Measurements from ENCODE around the gene SLC1A2.

The SLC1A2 gene

DNA sequence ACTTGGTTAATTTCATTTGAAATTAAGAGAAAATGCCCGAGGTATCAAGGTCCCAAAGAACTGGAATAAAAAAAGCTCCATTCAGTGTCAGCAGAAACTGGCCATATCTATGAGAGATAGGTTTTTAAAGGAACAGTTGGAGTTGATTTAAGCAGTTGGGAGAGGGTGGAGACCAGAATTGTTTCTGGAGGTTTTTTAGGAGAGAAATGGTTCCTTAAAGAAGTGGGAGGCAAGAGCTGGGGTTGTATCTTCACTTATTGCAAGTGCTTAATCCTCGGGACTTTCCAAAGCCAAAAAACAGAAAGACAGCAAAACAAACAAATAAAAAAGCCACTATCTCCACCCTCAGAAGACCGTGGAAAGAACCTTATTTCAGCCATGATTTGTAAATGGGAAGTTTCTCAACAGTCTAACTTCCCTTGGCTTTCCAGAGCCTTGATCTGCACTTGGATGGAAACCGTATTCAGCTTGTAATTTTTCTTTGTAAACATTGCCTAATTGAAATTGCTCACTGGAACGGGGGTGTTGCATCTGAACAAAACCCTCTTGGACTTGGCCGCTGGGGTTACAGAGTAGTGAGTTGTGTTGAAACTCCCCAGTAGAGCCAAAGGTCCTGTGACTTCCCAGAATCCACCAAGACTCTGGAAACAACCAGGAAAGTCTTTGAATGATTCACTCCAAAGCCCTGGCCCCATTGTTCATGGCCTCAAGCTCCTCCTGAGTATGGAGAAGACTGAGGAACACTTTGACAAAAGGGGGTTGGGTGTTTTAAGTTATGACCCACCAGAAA is 115.6 kb downstream of the SLC1A2 start:
- H3K4me3 ChIP-seq (replicated peaks; ENCODE audit: low read depth, low read length), result no peak overlapping the region
- DNase-seq (ENCODE audit: low read depth), result peak; percentile 93
- TF ChIP-seq, protein P1, sequence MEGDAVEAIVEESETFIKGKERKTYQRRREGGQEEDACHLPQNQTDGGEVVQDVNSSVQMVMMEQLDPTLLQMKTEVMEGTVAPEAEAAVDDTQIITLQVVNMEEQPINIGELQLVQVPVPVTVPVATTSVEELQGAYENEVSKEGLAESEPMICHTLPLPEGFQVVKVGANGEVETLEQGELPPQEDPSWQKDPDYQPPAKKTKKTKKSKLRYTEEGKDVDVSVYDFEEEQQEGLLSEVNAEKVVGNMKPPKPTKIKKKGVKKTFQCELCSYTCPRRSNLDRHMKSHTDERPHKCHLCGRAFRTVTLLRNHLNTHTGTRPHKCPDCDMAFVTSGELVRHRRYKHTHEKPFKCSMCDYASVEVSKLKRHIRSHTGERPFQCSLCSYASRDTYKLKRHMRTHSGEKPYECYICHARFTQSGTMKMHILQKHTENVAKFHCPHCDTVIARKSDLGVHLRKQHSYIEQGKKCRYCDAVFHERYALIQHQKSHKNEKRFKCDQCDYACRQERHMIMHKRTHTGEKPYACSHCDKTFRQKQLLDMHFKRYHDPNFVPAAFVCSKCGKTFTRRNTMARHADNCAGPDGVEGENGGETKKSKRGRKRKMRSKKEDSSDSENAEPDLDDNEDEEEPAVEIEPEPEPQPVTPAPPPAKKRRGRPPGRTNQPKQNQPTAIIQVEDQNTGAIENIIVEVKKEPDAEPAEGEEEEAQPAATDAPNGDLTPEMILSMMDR (IDR thresholded peaks at IDR 0.05; ENCODE audit: low read length, missing control alignments), result no peak

DNA sequence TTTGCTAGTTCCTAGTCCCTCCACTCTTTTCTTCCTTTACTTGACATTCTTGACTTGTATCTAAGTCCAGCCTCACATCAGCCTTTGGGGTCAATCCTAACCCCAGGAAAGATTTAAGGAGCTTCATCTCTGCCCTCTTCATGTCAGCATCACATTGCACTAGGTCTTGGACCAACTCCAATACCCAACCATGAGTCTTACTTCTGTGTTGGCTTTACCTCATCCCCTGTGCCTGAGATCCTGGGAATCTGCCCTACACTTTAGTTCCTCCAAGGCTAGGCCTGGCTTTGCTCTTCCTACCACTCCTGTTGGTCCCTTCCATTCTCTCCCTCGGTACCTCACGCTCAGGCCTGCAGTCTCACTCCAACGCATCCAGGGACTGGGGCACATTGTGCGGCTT is 117.0 kb downstream of the SLC1A2 start:
- DNase-seq (ENCODE audit: low read depth), result no peak
- no peak overlapping the region for H3K4me3 ChIP-seq (replicated peaks; ENCODE audit: low read depth, low read length)
- TF ChIP-seq, protein P1 (IDR thresholded peaks at IDR 0.05; ENCODE audit: low read length, missing control alignments), result no peak

DNA sequence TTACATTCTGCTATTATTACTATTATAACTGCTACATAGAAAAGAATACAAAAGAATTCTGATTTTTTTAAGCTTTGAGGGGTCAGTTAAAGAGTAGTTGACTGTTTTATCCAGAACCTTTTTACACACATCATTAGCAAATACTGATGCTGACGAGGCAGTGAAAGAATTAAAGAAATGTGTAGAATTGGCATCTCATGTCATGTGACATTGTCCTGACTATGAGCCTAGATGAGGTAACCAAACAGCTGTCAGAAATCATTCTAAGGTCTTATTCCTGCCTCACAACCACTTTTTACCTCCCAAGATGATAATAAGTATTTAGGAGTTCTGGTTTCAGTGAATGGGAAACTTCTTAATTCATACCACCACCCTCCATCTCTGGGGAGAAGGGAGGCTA is 121.0 kb downstream of the SLC1A2 start:
- TF ChIP-seq, protein P1 (IDR thresholded peaks at IDR 0.05; ENCODE audit: low read length, missing control alignments), result no peak
- DNase-seq (ENCODE audit: low read depth), result no peak

DNA sequence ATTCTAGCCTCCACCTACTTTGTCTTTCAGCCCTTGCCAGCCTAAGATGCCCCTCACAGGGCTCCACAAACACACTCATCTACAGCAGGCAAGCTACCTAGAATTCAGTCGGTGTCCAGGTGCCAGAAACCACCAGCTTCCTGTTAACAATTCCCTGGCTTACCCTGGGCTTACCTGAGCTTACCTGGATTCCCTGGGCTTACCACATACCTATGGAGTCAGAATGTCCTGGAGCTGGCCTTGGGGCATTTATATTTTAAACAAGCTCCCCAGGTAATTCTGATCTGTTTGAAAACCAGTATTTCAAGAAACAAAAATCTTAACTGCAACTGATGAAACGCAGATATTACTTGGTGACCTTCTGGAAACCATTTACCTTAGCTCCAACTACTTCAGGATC is 123.6 kb downstream of the SLC1A2 start:
- DNase-seq (ENCODE audit: low read depth), result no peak
- TF ChIP-seq, protein P1 (IDR thresholded peaks at IDR 0.05; ENCODE audit: low read length, missing control alignments), result no peak
- no peak overlapping the region for H3K4me3 ChIP-seq (replicated peaks; ENCODE audit: low read depth, low read length)

More for the DNA sequence above, 121.0 kb downstream of the SLC1A2 start:
- H3K4me3 ChIP-seq (replicated peaks; ENCODE audit: low read depth, low read length), result no peak overlapping the region

DNA sequence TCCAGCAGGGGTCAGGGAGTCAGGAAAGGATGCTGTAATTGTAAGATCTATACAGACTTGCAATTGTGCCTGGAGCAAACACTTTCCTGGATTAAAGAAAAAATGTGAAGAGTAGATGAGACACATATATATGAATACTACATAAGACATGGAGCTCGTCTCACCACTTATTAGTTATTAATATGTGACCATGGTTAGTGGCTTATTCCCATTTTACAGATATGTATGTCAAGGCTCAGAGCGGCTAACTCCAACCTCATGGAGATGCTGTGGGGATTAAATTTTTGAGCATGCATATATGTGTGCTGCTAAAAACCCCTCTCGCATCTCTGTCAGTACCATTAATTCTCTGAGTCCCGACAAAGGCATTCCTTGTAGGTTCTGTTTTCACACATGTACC is 125.7 kb downstream of the SLC1A2 start:
- DNase-seq (ENCODE audit: low read depth), result no peak
- no peak overlapping the region for H3K4me3 ChIP-seq (replicated peaks; ENCODE audit: low read depth, low read length)
- TF ChIP-seq, protein P1 (IDR thresholded peaks at IDR 0.05; ENCODE audit: low read length, missing control alignments), result no peak

DNA sequence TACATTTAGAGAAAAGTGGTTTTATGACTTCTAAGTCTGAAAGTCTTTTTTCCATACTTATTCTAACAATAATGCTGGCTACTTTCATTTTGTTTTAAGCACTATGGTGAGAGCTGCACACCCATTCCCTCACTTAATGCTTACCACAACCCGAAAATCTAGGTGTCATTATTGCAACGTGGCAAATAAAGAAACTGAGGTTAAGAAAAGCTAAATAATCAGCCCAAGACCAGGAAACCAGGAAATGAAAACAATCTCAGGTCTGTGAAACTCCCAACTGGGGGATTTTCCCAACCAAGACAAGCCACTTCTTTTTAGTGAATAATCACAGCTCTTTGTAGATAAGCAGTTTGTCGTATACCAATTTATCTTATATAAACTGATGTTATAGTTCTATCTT is 126.3 kb downstream of the SLC1A2 start:
- TF ChIP-seq, protein P1 (IDR thresholded peaks at IDR 0.05; ENCODE audit: low read length, missing control alignments), result no peak
- H3K4me3 ChIP-seq (replicated peaks; ENCODE audit: low read depth, low read length), result no peak overlapping the region

DNA sequence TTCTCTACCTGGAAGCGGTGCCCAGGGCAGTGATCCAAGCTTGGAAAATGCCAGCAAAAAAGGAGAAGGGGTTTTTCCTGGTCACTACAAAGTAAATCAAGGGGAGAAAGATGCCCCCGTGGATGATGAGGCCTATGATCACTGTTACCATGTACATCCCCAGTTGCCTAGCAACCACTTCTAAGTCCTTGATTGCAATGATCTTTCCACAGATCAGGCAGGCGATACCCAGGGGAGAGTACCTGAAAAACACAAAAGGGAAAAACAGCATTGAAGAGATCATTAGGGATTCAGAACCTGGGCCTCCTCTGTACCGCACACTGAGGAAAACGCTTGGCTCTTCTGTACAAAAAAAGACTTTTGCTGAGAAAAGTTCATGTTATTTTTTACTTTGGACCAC is 127.1 kb downstream of the SLC1A2 start:
- H3K4me3 ChIP-seq (replicated peaks; ENCODE audit: low read depth, low read length), result no peak overlapping the region
- TF ChIP-seq, protein P1 (IDR thresholded peaks at IDR 0.05; ENCODE audit: low read length, missing control alignments), result no peak
- DNase-seq (ENCODE audit: low read depth), result no peak

More for the DNA sequence above, 126.3 kb downstream of the SLC1A2 start:
- DNase-seq (ENCODE audit: low read depth), result no peak

Data from fibroblast of pulmonary artery (primary cell).